ENCODE measurements around the gene VTCN1.

Gene VTCN1

DNA sequence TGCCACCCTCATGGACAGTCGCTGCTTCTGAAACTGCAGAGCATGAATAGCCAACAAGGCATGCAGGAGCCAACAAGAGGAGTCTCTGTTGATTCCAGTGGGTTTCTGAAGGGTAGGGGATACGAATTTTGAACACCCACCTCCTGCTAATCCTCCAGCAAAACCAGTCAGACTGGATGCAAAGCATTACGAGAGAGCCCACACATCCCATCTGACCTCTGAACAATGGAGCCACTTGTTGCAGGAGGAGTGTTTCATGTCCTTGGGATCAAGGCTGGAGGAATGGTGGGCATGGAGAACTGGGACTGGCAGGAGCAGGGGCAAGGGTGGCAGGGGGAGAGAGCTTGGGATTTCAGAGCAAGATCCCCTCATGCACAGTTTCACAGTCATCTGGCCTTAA, 1.6 kb downstream of the VTCN1 start:
- DNase-seq (ENCODE audit: low read depth) = no peak

DNA sequence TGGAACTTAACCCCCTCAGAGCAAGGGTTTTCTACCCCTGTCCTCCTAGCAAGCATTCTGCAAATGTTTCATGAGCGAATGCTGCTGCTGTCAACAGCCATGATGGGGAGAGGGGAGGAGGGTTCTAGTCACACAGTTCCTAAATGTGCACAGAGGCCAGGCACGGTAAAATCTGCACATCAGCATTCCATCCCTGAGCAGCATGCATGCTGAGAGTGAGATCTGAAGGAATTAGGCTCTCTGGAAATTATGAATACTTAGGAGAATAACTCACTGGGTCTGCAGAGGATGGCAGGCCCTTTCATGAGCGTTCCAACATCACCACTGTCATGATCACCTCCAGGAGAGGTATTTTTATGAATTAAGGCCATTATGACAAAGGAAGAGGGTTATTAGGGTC, 2.1 kb downstream of the VTCN1 start:
- no peak for DNase-seq (ENCODE audit: low read depth)

DNA sequence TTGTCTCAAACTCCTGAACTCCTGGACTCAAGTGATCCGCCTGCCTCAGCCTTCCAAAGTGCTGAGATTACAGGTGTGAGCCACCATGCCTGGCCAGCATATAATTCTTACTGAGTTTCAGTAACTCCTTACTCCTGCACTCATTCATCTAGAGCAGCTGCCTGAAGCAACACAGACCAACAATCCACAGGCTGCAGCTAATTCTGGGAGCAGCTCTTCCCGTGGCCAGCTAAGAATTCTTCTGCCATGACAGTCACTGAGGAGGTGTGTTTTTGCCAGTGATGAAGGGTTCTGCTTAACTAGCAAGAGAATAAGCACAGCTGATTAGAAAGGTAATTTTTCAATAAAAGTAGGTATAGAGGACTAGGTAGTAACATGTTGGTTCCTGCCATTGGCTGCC, 5.4 kb downstream of the VTCN1 start:
- no peak for DNase-seq (ENCODE audit: low read depth)

DNA sequence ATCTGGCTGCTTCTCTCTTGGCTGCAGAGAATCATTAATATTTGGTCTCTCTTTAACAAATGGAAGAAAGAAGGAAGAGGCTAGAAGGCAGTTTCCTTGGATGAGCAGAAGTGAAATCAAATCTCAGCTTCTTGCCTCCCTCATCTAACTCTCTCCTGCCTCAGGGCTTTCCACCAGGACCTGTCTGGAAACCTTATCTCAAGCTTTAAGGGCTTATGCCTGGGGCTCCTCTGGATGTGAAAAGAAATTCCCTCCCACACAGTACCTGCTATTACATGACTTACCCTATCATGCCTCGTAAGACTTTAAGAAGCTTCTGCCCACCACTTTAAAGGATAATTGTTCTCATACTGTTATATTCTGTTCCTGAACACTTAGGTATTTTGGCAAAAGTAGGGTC, 8.9 kb downstream of the VTCN1 start:
- no peak for DNase-seq (ENCODE audit: low read depth)

DNA sequence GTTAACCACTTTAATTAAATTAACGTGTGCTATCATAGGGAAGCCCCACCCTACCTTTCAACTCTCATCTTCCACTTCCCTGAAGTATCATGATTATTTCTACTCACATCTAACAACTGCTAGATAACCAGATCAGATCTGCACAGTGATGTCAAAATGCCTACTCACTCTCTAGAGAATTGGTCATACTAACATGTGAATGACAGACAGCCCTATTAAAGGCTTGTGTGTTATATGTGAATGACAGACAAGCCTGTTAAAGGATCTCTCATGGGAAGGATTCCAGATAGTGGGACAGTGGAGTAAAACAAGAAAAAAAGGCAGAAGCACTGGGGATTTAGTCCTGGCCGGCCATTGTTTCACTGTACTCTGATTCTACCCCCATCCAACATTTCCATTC, 12.6 kb downstream of the VTCN1 start:
- no peak for DNase-seq (ENCODE audit: low read depth)

DNA sequence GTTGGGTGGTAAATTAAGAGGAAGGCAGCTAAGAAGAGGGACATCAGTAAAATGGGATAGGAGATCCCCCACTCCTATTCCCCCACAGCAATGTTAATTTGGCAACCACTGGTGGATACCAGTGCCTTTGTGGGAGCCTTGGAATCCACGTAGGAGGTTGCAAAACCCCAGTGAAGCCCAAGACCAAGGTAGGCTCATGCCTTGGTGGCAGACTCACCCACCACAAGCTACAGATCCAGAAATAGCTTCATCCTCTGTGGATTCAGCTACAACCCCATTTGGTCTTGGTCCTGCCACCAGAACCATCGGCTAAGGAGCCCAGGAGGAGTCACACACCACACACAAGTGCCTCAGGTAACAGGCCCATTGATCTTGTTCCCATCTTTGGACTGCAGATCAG, 21.0 kb downstream of the VTCN1 start:
- DNase-seq (ENCODE audit: low read depth) = no peak

DNA sequence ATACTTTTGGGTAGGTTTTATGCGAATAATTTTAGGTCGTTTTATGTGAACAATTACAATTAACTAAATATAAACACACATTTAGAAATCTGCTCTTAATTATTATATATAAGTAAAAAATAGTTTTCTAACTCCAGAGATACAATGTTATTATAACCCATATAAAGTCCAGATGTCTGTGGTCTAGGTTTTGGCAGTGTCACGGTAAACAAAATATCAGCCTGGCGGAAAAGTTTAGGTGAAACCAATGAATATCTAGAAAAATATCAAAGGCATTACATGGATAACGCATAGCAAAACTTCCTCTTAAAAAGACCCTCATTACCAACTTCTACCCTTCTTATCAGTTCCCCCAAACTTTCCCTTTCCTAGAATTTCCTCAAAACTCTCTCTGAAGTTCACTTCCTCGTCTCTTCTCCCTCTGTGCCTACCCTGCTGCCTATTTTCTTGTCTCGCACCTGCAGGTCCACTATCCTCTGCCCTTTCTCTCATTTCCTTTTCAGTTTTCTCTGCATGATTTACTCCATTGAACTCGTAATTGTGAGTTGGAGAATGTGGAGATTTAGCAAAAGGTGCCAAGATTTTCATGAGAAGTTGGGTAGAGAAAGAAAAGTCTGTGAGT, 21.8 kb downstream of the VTCN1 start:
- DNase-seq (ENCODE audit: low read depth) = no peak

DNA sequence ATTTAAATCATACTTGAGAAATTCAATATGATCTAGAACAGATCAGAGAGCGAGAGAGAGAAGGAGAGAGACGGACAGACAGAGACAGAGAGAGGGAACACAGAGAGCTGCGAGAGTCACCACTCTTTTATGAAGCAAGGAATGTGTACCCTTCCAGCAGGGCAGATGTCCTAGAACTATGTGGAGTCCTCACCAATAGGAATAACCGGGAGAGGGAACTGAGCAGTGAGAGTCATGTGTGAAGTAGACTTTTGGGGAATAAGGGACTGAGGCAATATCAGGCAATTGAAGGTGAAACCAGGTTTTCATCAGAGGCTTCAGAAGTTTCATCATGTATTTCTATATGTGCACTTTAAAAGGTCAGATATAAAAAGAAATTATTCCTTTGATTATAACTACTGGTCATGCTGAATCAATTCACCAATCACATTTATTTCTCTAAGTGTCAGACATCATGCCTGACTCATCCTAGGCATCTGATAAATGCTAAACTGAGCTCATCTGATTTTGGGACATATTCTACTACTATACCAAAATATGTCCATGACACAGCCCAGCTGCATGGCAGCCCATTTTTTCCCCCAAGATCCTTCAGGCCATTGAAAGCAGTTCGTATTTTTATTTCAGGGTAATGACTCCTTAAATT, 22.4 kb downstream of the VTCN1 start:
- DNase-seq (ENCODE audit: low read depth) = no peak

DNA sequence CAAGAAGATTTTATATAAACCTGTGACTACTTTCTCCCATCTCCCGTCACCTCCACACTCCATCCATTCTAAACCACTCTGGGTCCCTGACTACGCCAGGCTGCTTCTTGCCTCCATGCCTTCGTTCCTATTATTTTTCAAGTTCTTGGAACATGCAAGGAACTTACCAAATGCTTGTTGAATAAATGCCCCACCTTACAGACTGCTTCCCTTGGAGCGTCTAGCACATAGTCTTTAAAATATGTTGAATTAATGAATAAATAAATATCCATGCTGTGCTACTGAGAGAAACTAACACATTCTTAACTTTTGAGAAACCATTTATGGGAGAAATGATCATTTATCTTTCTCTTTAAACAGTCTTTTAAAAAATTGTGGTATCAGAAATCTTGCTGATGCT, 27.6 kb downstream of the VTCN1 start:
- no peak for DNase-seq (ENCODE audit: low read depth)

DNA sequence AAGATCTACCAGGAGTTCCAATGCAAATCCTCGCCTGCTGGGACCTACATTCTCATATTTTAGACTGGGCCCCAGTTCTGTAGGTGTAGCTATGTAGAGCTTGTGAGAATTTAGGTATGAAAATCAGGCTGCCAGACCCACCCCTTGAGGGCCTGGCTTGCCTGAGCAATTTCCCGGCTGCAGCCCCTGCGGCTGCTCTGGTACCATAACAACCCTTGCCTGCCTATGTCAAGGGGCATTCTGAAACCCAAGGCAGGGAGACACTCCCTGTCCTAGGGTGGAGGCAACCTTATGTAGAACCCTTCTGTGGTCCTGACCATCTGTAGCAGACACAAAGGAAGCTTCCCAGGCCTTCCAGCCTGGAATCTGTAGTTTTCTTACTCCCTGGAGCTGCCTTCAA, 28.4 kb downstream of the VTCN1 start:
- DNase-seq (ENCODE audit: low read depth) = no peak

DNA sequence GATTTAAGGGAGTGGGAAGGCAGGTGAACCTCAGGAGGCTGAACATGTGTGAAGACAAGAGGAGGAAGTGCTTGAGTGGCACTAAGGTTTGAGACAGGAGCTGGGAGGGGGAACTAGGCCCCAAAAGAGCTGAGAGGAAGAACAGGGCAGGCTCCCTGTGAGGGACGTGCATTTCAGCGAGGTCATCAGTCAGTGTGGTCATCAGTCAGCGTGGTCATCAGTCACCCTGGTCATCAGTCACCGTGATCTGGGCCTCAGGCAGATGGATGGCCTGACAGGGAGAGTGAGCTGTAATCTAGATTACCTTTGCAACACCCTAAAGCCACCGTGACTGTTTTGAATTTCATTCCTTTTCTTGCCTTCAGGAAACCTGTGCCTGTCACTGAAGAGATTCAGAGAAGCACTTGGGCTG, 29.1 kb downstream of the VTCN1 start:
- no peak for DNase-seq (ENCODE audit: low read depth)

DNA sequence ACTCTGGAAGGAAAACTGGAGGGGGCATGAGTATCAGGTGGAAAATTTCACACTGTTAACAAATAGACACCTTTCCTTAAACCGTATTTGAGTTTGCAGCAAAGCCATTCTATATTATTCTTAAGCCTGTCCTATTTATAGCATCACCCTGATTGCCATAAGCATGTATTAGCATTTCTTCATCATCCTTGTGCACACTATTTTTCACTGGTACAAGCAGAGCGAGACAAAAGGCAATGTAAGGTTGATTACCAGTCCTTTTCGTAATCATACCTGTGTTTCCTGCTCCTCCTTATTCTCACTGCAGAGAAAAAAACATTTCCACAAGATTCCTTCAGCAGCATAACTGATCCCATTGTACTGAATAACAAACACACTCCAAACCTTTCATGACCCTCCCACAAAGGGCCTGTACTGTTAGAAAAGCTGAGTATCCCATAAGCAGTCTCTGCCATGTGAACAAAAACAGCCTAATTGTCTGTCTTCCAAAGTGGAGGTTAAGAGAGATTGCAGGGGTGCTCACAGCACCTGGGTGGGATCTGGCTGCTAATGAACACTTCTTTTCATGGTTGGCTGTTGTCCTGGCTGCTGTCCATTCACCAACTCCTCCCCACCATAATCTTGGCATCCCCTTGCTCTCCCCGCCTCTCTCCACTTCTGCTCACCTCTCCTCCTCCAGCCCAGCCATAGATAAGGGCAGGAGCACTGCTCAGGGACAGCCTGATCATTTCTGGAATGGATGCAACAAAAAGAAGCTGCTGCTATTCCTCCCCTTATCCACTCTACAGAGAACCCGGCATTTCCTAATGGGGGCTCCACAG, 30.4 kb downstream of the VTCN1 start:
- no peak for DNase-seq (ENCODE audit: low read depth)

DNA sequence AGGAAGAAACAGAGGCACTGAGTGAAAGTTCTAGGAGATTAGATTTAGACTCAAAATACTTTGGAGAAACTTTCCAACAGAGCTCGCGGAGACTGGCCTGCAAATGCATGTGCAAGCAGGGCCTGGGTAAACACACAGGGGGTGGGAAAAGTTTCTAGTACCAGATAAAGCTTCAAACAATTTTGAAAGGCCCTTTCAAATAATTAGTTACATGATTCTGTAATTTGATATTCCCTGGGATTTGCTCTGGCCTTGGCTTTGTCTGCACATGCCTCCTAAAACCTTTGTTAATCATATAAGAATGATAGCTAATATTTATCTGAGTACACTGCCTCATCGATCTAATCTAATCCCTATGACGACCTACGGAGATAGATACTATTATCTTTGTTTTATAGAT, 31.3 kb downstream of the VTCN1 start:
- no peak for DNase-seq (ENCODE audit: low read depth)

DNA sequence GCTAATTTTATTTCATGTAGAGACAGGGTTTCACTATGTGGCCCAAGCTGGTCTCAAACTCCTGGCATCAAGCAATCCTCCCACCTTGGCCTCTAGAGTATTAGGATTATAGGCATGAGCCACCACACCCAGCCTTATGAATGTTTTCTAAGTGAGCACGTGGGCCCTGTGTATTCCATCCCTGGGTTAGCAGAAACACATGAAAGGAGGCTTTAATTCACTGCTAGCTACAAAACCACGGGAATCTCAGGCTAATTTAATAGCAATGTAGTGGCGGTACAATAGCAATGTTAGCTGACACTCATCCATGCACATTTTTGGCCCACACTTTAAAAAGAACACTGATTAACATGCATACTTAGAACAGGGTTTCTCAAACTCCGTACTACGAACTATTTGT, 32.0 kb downstream of the VTCN1 start:
- no peak for DNase-seq (ENCODE audit: low read depth)

DNA sequence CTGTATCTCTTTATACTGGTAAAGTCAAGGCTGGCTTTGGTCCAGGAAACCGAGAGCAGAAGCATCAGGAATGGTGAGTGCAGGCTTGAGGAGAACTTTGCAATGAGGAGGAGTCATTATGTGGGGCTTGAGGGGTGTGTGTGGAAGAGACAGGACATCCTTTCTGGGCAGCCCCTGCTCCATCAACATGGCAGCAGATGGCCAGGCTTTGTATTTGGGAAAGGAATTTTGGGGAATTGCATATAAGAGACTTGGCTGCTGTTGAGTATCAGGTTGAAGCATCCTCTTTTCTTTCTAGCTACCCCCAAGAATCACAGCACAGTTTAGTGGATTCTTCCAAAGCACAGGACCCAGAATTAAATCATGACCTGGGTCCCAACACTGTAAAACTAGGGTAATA, 33.4 kb downstream of the VTCN1 start:
- no peak for DNase-seq (ENCODE audit: low read depth)

DNA sequence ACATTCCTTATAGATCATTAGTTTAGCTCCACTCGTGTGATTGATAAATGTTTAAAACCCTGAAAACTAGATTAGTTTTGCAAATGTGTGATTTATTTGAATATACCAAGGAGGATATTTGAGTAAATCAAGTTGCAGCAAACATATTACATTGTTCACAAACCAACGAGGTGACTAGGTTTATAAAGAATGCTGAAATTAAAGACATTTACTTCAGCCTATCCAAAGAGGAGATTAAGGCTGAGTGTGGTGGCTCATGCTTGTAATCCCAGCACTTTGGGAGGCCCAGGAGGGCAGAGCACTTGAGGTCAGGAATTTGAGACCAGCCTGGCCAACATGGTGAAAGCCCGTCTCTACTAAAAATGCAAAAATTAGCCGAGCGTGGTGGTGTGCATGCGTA, 34.1 kb downstream of the VTCN1 start:
- no peak for DNase-seq (ENCODE audit: low read depth)

DNA sequence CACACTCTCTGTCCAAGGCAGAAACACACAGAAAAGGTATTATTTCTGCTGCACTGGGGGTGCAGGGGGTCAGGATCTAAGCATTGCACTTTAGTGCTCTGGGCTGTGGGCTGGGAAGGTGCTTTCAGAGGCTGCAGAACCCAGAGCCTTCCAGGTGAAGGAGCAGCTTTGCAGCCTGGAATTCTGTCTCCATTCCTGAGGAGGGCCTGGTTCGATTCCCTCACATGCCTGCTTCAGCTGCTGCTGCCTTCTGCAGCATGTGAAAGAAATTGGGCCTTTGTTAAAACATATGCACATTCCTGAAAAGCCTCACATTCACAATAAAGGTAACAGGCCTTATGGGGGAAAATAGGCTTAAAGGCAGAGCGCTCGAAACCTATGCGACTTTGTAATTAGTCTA, 35.9 kb downstream of the VTCN1 start:
- DNase-seq (ENCODE audit: low read depth) = no peak

DNA sequence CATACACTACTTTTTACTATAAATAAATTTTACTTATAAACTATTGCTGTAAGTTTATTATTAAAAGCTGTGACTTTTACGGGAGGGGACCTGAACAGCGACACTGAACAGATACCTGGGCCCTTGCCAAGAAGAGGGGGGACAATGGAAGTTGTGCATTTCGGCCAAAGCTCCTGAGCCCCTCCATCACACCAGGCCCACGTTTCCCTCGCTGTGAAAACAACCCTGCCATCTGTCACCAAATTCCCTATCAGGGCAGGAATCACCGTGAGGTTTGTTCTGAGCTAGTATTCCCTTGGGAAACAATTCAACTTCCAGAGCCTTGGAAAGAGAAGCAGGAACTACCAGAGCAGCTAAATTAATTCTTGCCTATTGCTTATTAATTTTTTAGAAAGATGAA, 37.0 kb downstream of the VTCN1 start:
- DNase-seq (ENCODE audit: low read depth) = no peak

DNA sequence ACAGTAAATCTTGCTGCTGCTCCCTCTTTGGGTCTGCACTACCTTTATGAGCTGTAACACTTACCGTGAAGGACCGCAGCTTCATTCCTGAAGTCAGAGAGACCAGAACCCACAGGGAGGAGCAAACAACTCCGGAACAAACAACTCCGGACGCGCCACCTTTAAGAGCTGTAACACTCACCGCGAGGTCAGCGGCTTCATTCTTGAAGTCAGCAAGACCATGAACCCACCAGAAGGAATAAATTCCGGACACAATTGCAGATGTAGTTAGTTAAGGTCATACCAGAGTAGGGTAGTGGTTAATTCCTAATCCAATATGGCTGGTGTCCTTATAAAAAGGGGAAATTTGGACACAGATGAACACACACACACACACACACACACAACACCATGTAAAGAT, 37.7 kb downstream of the VTCN1 start:
- no peak for DNase-seq (ENCODE audit: low read depth)

DNA sequence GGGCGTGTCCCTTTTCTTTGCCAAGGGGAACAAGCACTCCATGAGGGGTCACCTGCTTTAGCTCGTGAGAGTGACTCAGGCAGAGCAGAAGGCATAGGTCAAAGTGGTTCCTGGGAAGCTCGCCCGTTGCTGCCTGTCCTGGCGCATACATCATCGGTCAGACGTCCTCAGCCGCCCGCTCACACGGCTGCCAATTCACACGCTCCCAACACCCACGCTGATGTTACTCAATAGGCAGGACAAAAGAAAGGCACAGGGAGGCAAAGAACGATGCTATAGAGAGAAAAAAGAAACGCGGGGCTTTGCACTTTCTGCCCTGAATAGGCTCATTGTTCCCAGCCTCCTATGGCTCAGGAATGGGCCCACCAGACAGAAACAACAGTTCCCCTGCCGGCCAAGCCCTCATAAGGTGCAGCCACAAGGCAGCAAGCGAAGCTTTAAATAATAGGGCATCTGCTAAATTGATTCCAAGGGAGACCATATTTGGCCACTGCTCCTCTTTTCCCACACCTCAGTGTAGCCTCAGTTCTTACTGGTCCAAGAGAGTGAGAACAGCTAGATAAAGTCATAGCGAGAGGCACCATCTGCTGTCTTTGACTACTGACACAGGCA, 38.7 kb downstream of the VTCN1 start:
- DNase-seq (ENCODE audit: low read depth) = no peak

DNA sequence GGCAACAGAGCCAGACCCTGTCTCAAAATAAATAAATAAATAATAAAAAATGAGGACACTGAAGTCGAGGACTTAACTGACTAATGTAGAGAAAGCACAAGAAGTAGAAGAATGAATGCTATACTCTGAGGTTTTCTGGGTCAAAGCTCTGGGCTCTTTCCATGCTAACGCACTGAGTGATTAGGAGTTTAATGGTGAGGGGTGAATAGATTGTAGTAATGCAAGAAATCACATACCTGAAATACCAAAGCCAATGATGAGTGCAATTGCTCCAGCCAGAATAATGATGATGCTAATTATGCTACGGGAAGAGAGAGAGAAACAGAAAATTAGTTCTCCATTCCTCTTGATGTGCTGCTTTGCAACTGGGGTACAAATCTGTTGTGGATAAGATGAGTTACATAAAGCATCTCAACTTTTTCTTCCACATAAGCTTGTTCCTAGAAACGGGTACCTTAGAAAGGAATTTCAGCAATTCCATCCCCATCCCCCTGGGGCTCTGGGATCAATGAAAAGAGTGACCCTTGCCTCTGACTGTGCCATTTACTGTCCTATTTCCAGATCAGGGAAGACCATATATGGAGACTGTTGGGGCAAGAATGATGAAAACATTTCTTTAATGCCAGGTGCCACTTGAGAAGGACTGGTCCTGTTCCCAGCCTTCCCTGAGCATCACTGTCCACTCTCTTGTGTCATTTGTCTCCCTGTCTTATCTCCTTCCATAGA, 40.7 kb downstream of the VTCN1 start:
- DNase-seq (ENCODE audit: low read depth) = no peak

DNA sequence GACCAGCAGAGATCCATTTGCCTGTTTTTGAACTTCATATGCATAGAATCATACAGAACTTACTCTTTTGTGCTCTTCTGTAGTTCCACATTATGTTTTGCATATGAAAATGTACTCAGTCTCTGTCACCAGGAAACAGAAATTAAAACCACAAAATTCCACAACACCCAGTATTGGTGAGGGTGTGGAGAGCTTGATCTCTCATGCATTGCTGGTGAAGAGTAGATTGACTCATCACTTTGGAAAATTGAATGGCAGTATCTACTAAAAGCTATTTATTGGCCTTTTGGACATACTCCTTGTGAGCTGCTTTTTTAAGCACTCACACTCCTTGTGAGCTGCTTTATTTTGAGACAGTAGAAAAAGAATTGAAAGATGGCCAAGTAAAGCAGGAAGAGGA, 43.3 kb downstream of the VTCN1 start:
- DNase-seq (ENCODE audit: low read depth) = no peak

Measured in CMK (cell line).